Loucy (cell line): Measurements from ENCODE around the gene KIF18B.

ENCODE experiments used
- H2AFZ ChIP-seq: fragments of 200-600 bp; sonication (generic); 2 replicates; pipeline ENCODE4 v1.6.0; 2016; ENCODE audit warnings: antibody characterized with exemption, mild to moderate bottlenecking, low read length, moderate library complexity
- H3F3A ChIP-seq: fragments of 200-600 bp; 2 replicates; pipeline ENCODE4 v1.6.0; 2016; ENCODE audit warnings: antibody characterized with exemption, low read depth, mild to moderate bottlenecking
- H3K27me3 ChIP-seq: fragments of 200-600 bp; sonication (generic); 2 replicates; pipeline ENCODE4 v1.6.1; 2014; ENCODE audit warnings: low read length, mild to moderate bottlenecking; ENCODE audit not compliant: insufficient read depth, poor library complexity, severe bottlenecking
- H3K36me3 ChIP-seq: fragments of 200-600 bp; sonication (generic); 2 replicates; pipeline ENCODE4 v1.6.1; 2016; ENCODE audit warnings: low read length; ENCODE audit not compliant: insufficient read depth
- H3K4me1 ChIP-seq: fragments of 200-600 bp; sonication (generic); 2 replicates; pipeline ENCODE4 v1.5.1; 2014; ENCODE audit warnings: low read length, mild to moderate bottlenecking; ENCODE audit not compliant: insufficient read depth, poor library complexity, severe bottlenecking
- H3K4me2 ChIP-seq: fragments of 200-600 bp; sonication (generic); 2 replicates; pipeline ENCODE4 v1.6.0; 2014; ENCODE audit warnings: antibody characterized with exemption, low read length, low read depth, mild to moderate bottlenecking; ENCODE audit not compliant: poor library complexity, severe bottlenecking
- H3K4me3 ChIP-seq: fragments of 200-600 bp; sonication (generic); 2 replicates; pipeline ENCODE4 v1.5.1; 2014; ENCODE audit warnings: low read length, mild to moderate bottlenecking, mixed read lengths; ENCODE audit not compliant: poor library complexity, severe bottlenecking
- H3K79me2 ChIP-seq: fragments of 200-600 bp; sonication (generic); 2 replicates; pipeline ENCODE4 v1.6.1; 2014; ENCODE audit warnings: low read length; ENCODE audit not compliant: insufficient read depth
- H3K9ac ChIP-seq: fragments of 200-600 bp; sonication (generic); 2 replicates; pipeline ENCODE4 v1.6.0; 2014; ENCODE audit warnings: mild to moderate bottlenecking, low read depth, low read length, moderate library complexity; ENCODE audit not compliant: poor library complexity, severe bottlenecking
- H3K9me2 ChIP-seq: fragments of 200-600 bp; sonication (generic); replicated peaks from 2 replicates; pipeline ENCODE4 v1.6.1; 2016; ENCODE audit warnings: low read depth, low read length, mixed read lengths
- H3K9me3 ChIP-seq: fragments of 200-600 bp; sonication (generic); 2 replicates; pipeline ENCODE4 v1.6.1; 2014; ENCODE audit warnings: mild to moderate bottlenecking, antibody characterized with exemption, low read length, low read depth; ENCODE audit not compliant: insufficient read depth
- H4K20me1 ChIP-seq: fragments of 200-600 bp; sonication (generic); 2 replicates; pipeline ENCODE4 v1.6.0; 2014; ENCODE audit warnings: antibody characterized with exemption, low read length, mild to moderate bottlenecking; ENCODE audit not compliant: insufficient read depth, poor library complexity, severe bottlenecking
- CTCF ChIP-seq: fragments of 200-600 bp; sonication (generic); conservative IDR thresholded peaks from 2 replicates; pipeline ENCODE4 v1.5.1; 2014; ENCODE audit warnings: mild to moderate bottlenecking, antibody characterized with exemption, low read length
- EZH2phosphoT487 ChIP-seq: fragments of 200-600 bp; IDR thresholded peaks from 2 replicates; pipeline ENCODE4 v1.6.1; 2018; ENCODE audit warnings: antibody characterized with exemption, mild to moderate bottlenecking, moderate library complexity, borderline replicate concordance

Gene KIF18B

DNA sequence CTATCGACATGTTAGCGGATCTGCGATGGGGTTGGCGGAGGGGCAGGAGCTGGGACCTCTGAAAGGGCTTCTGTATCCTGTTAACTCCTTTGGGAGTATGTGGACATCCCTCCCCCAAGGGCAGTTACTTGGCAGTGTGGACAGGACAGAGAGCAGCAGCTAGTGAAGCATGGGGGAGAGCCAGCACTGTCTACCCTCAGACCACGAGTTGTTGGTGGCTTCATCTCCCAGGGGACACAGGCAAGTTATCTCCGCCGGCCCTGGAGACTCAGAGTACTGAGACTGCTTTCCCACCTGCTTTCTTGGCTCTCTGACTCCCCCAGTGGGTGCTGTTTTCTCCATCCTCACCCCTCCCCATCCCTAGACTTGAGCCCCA is 27.0 kb downstream of the KIF18B start:
- H3K79me2 ChIP-seq: no peaks in the 10 kb centered on the region
- peak overlapping the region; percentile 1 for H3K4me3 ChIP-seq
- no peaks in the 10 kb centered on the region for H4K20me1 ChIP-seq
- H3K36me3 ChIP-seq: peaks cover under 1% of the 10 kb centered on the region; the same call in 1 of the 2 replicates
- H3K9me3 ChIP-seq: no peaks in the 10 kb centered on the region
- H3K4me1 ChIP-seq: peaks cover 11% of the 10 kb centered on the region
- H3F3A ChIP-seq: 0 out of 2 replicates have a peak, but pooled peaks cover 3% of the 10 kb centered on the region
- peak overlapping the region; percentile 42 for H3K4me2 ChIP-seq
- TF ChIP-seq CTCF (no peak), EZH2phosphoT487 (no peak)
- H3K9ac ChIP-seq: no peak overlapping the region
- peak overlapping the region; percentile 41 for H2AFZ ChIP-seq
- H3K27me3 ChIP-seq: no peaks in the 10 kb centered on the region
- no peaks in the 10 kb centered on the region for H3K9me2 ChIP-seq

DNA sequence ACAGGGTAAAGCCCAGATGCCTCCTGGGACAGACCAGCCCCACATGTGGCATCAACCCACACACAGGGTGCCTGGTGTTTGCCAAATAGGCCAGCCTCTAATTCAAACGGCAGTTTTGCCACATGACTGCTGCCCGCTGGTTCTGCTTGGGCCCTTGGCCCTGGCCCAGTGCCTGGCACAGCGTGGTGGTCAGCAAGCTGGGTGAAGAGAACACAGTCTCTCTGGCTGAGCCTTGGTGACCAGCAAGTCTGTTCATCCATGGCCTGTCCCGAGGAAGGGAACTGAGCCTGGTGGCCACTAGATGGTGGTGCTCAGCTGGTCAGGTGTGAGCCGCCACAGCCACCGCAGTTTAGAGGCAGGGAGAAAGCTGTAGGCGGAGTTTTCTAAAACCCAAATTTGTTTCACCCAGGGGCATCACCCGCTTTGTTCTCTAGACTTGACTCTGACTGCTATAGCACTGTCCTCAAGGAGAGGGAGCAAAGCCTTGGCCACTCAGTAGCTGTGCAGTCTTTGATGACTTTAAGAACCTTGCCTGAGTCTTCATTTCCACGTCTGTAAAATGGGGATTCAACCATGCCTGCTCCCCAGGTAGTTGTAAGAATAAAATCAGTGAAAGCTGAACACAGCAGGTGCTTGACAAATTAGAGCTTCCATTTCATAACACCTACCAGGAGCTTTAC is 27.5 kb downstream of the KIF18B start:
- H3K27me3 ChIP-seq: no peaks in the 10 kb centered on the region
- H3K36me3 ChIP-seq: no peaks in the 10 kb centered on the region
- H3K9me3 ChIP-seq: no peaks in the 10 kb centered on the region
- peaks cover 11% of the 10 kb centered on the region for H3K4me1 ChIP-seq
- peak overlapping the region; percentile 42 for H3K4me2 ChIP-seq
- no peak overlapping the region for H3K4me3 ChIP-seq
- TF ChIP-seq EZH2phosphoT487 (no peak), CTCF (peak; percentile 89)
- no peaks in the 10 kb centered on the region for H3K79me2 ChIP-seq
- no peak overlapping the region for H3K9ac ChIP-seq
- no peaks in the 10 kb centered on the region for H3K9me2 ChIP-seq
- H4K20me1 ChIP-seq: no peaks in the 10 kb centered on the region
- H3F3A ChIP-seq: 0 out of 2 replicates have a peak, but pooled peaks cover 3% of the 10 kb centered on the region
- peak overlapping the region; percentile 68 for H2AFZ ChIP-seq

GRCh38 chr17:44919411-44919810 is 28.2 kb downstream of the KIF18B start:
- peak overlapping the region; percentile 68; the same call in 1 of the 2 replicates for H2AFZ ChIP-seq
- TF ChIP-seq CTCF: no peak
- no peak for TF ChIP-seq EZH2phosphoT487
- no peaks in the 10 kb centered on the region for H3K36me3 ChIP-seq
- H3K27me3 ChIP-seq: no peaks in the 10 kb centered on the region
- no peak overlapping the region for H3K4me2 ChIP-seq
- no peaks in the 10 kb centered on the region for H3K9me3 ChIP-seq
- H3K79me2 ChIP-seq: no peaks in the 10 kb centered on the region
- H3K9ac ChIP-seq: no peak overlapping the region
- H3K9me2 ChIP-seq: no peaks in the 10 kb centered on the region
- H3K4me1 ChIP-seq: peaks cover 11% of the 10 kb centered on the region
- H3K4me3 ChIP-seq: no peak overlapping the region
- H3F3A ChIP-seq: 0 out of 2 replicates have a peak, but pooled peaks cover 2% of the 10 kb centered on the region
- no peaks in the 10 kb centered on the region for H4K20me1 ChIP-seq
